SKM-1 (cell line): ENCODE results near the gene PINLYP.

Experiments used
- DNase-seq: peaks from one replicate; lab custom pipeline; 2025; ENCODE audit not compliant: unreplicated experiment; lab: John Stamatoyannopoulos, UW

PINLYP gene

DNA sequence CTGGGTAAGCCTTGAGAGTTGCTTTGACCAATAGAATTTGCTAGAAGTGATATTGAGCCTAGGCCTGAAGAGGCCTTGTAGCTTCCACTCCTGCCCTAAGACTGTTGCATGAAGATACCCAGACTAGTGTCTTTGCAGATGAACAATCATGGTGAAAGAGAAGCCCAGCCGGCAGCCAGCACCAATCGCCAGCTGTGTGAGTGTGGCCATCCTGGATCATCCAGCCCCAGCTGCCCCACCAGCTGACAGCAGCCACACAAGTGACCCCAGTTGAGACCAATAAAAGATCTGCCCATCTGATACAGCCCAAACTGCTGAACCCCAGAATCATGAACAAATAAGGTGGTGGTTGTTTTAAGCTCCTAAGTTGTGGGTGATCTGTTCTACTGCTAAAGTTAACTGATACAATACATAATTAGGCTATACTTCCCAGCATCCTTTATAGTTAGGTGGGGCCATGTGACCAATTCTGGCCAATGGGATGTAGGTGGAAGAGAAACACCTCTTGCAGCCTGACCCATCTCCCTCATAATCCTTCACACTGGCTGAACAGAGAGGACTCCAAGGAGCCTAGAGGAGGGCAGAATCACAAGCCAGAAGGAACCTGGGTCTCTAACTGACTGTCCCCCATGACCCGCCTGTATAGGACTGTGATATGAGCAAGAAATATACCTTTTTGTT lies 53.2 kb downstream of the PINLYP start:
- no peak for DNase-seq

GRCh38 chr19:43631491-43631890 lies 55.9 kb downstream of the PINLYP start:
- no peak for DNase-seq
